Body of pancreas (tissue), 4 donors: ENCODE data around the gene APC2.

Source experiments
- CTCF ChIP-seq, 7 experiments: fragments of 450-650 bp in 4 of 7; fragments of 200-600 bp in 3 of 7; sonication (generic) in 3 of 7; IDR thresholded peaks; one replicate each; pipeline ENCODE4 v1.5.1; 2016 to 2019; ENCODE audit warnings: antibody characterized with exemption in 7 of 7
- POLR2A ChIP-seq, 3 donors: fragments of 450-650 bp; IDR thresholded peaks; one replicate each; pipeline ENCODE4 v1.6.1; 2016; ENCODE audit warnings: antibody characterized with exemption in 3 of 3, mild to moderate bottlenecking in 2 of 3

- no peak for TF ChIP-seq CTCF (IDR thresholded peaks at IDR 0.05)
- TF ChIP-seq POLR2A (IDR thresholded peaks at IDR 0.05) = no peak
Observed at GRCh38 chr19:1471515-1472160, 21.7 kb downstream of the APC2 start.
